Stimulated activated CD4-positive, alpha-beta T cell treated with anti-CD3 and anti-CD28 coated beads, Interleukin-4, amount 100 ng/mL, for 24 hours (primary cell): Measurements from ENCODE around the gene MRPL54.
"Not testable (repeated sequence)": the region's sequence is repeated elsewhere in the genome, so short reads cannot be mapped to it uniquely, and the experiment has no call there.

Experiments
- DNase-seq: peaks from one replicate; pipeline ENCODE4 v3.0.0-alpha.2; 2020

Gene MRPL54

GRCh38 chr19:3813473-3814392, 51.3 kb downstream of the MRPL54 start:
- DNase-seq, result no peak

DNA sequence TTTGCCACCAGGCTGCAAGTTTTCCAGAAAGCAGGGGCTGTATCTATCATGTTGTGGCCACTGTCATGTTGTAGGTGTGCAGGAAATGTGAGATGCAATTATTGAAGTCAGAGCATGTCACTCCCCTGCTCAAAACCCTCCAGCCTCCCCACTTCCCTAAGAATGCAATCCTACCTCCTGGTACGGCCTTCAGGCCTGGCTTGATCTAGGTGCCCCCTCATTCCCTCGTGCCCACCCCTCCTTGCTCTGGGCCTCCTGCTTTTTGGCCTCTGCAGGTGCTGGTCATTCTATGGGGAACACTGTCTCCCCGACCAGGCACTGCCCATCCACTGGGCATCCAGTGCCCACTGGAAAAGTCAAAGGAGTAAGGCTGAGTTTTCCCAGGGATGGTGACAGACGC, 52.2 kb downstream of the MRPL54 start:
- no peak for DNase-seq

DNA sequence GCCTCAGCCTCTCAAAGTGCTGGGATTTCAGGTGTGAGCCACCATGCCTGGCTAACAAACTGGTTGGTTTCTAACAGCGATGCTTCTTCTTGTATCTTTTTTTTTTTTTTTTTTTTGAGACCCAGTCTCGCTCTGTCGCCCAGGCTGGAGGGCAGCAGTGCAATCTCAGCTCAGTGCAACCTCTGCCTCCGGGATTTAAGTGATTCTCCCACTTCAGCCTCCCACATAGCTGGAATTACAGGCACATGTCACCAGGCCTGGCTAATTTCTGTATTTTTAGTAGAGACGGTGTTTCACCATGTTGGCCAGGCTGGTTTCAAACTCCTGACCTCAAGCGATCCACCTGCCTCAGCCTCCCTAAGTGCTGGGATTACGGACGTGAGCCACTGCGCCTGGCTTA, 53.7 kb downstream of the MRPL54 start:
- DNase-seq, result not testable (repeated sequence)

DNA sequence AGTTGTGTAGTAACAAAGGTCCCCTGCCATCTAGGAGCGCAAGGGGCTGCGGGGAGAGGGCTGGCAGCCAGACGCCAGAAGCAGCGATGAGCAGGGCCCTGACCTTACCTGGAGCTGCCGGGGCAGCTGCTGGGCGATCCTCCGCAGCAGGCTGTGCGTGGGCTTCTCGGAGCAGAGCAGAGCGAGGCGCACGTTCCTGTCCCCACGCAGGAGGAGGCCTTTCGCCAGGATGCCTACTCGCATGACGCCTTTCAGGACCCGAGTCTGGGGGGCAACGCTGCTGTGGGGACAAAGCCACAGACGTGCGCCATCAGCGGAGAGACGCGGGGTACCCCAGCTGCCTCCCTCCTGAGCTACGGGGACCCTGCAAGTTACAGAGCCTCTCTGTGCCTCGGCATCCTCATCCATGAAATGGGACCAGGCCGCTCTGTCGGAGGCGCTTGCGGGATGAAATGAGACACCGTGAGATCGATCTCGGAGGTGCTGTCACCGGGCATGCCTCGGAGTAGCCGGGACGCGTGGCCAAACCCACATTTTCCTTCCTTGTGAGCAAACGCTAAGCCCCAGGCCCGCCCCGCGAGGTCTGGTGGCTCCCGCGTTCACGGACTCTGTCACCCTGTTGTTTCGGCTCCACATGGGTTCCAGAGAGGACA, 54.2 kb downstream of the MRPL54 start:
- no peak for DNase-seq
